ENCODE measurements around the gene DNAH10.

Gene DNAH10

GRCh38 chr12:123760267-123760938 lies 1.7 kb upstream of the DNAH10 start:
- no peak overlapping the region for H3K9ac ChIP-seq (ENCODE audit: low read depth in 1 of 2, low read length in 2 of 2)
- peaks cover 4 to 24% of the 10 kb centered on the region in 2 donors for H3K36me3 ChIP-seq (ENCODE audit: control insufficient read depth in 1 of 2, insufficient read depth in 2 of 2, low read length in 2 of 2)
- H3K27ac ChIP-seq (ENCODE audit: low read depth, low read length), result no peak overlapping the region
- H3K9me3 ChIP-seq (ENCODE audit: control insufficient read depth in 1 of 2, low read length in 2 of 2), result no peaks in the 10 kb centered on the region
- peaks cover 8 to 18% of the 10 kb centered on the region in 2 donors for H3K4me1 ChIP-seq (ENCODE audit: control insufficient read depth in 1 of 2, insufficient read depth in 2 of 2, low read length in 2 of 2)
- H3K27me3 ChIP-seq (ENCODE audit: control insufficient read depth in 1 of 2, insufficient read depth in 2 of 2, low read length in 2 of 2), result no peaks in the 10 kb centered on the region
- H3K4me3 ChIP-seq (ENCODE audit: low read depth in 1 of 2, low read length in 2 of 2), result no peak overlapping the region

DNA sequence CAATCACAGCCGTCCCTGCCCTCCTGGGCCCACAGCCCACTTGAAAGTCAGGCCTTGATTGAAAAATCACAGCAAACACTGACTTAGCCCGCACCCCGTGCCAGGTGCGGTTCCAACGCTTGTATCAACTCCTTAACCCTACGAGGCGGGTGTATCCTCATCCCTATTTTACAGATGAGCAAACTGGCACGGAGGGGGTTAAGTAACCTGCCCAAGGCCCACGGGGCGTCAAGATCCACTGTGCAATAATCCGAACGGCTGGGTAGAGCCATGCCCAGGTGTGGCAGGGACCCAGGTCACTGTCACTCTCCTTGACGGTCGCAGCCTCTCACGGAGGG lies 583 bp downstream of the DNAH10 start:
- no peak overlapping the region for H3K9ac ChIP-seq (ENCODE audit: low read depth in 1 of 2, low read length in 2 of 2)
- peaks cover 0 to 16% of the 10 kb centered on the region in 2 donors for H3K36me3 ChIP-seq (ENCODE audit: control insufficient read depth in 1 of 2, insufficient read depth in 2 of 2, low read length in 2 of 2)
- H3K9me3 ChIP-seq (ENCODE audit: control insufficient read depth in 1 of 2, low read length in 2 of 2), result no peaks in the 10 kb centered on the region
- H3K27ac ChIP-seq (ENCODE audit: low read depth, low read length), result no peak overlapping the region
- H3K4me3 ChIP-seq (ENCODE audit: low read depth in 1 of 2, low read length in 2 of 2), result peak overlapping the region; percentile 66 to 75
- no peaks in the 10 kb centered on the region for H3K27me3 ChIP-seq (ENCODE audit: control insufficient read depth in 1 of 2, insufficient read depth in 2 of 2, low read length in 2 of 2)
- peaks cover 8 to 18% of the 10 kb centered on the region in 2 donors for H3K4me1 ChIP-seq (ENCODE audit: control insufficient read depth in 1 of 2, insufficient read depth in 2 of 2, low read length in 2 of 2)

GRCh38 chr12:123763093-123763492 lies 992 bp downstream of the DNAH10 start:
- no peaks in the 10 kb centered on the region for H3K27me3 ChIP-seq (ENCODE audit: control insufficient read depth in 1 of 2, insufficient read depth in 2 of 2, low read length in 2 of 2)
- H3K36me3 ChIP-seq (ENCODE audit: control insufficient read depth in 1 of 2, insufficient read depth in 2 of 2, low read length in 2 of 2), result peaks cover 0 to 16% of the 10 kb centered on the region in 2 donors
- no peak overlapping the region for H3K27ac ChIP-seq (ENCODE audit: low read depth, low read length)
- peak overlapping the region; percentile 66 to 75 for H3K4me3 ChIP-seq (ENCODE audit: low read depth in 1 of 2, low read length in 2 of 2)
- no peaks in the 10 kb centered on the region for H3K9me3 ChIP-seq (ENCODE audit: control insufficient read depth in 1 of 2, low read length in 2 of 2)
- no peak overlapping the region for H3K9ac ChIP-seq (ENCODE audit: low read depth in 1 of 2, low read length in 2 of 2)
- peaks cover 8 to 18% of the 10 kb centered on the region in 2 donors for H3K4me1 ChIP-seq (ENCODE audit: control insufficient read depth in 1 of 2, insufficient read depth in 2 of 2, low read length in 2 of 2)

GRCh38 chr12:123764109-123764508 lies 2.0 kb downstream of the DNAH10 start:
- Histone ChIP-seq H3K36me3 (ENCODE audit: control insufficient read depth in 1 of 2, insufficient read depth in 2 of 2, low read length in 2 of 2) (peaks cover 0 to 7% of the 10 kb centered on the region in 2 donors), H3K4me1 (ENCODE audit: control insufficient read depth in 1 of 2, insufficient read depth in 2 of 2, low read length in 2 of 2) (peaks cover 8 to 18% of the 10 kb centered on the region in 2 donors), H3K9me3 (ENCODE audit: control insufficient read depth in 1 of 2, low read length in 2 of 2) (no peaks in the 10 kb centered on the region), H3K27ac (ENCODE audit: low read depth, low read length) (no peak overlapping the region), H3K9ac (ENCODE audit: low read depth in 1 of 2, low read length in 2 of 2) (no peak overlapping the region), H3K27me3 (ENCODE audit: control insufficient read depth in 1 of 2, insufficient read depth in 2 of 2, low read length in 2 of 2) (no peaks in the 10 kb centered on the region), H3K4me3 (ENCODE audit: low read depth in 1 of 2, low read length in 2 of 2) (no peak overlapping the region)

- H3K27me3 ChIP-seq (ENCODE audit: control insufficient read depth in 1 of 2, insufficient read depth in 2 of 2, low read length in 2 of 2), result no peaks in the 10 kb centered on the region
- H3K4me3 ChIP-seq (ENCODE audit: low read depth in 1 of 2, low read length in 2 of 2), result no peak overlapping the region
- H3K9me3 ChIP-seq (ENCODE audit: control insufficient read depth in 1 of 2, low read length in 2 of 2), result no peaks in the 10 kb centered on the region
- no peak overlapping the region for H3K27ac ChIP-seq (ENCODE audit: low read depth, low read length)
- no peaks in the 10 kb centered on the region for H3K36me3 ChIP-seq (ENCODE audit: control insufficient read depth in 1 of 2, insufficient read depth in 2 of 2, low read length in 2 of 2)
- H3K4me1 ChIP-seq (ENCODE audit: control insufficient read depth in 1 of 2, insufficient read depth in 2 of 2, low read length in 2 of 2), result peaks cover 8 to 18% of the 10 kb centered on the region in 2 donors
- H3K9ac ChIP-seq (ENCODE audit: low read depth in 1 of 2, low read length in 2 of 2), result no peak overlapping the region
Measured at GRCh38 chr12:123765504-123766035, 3.5 kb downstream of the DNAH10 start.

DNA sequence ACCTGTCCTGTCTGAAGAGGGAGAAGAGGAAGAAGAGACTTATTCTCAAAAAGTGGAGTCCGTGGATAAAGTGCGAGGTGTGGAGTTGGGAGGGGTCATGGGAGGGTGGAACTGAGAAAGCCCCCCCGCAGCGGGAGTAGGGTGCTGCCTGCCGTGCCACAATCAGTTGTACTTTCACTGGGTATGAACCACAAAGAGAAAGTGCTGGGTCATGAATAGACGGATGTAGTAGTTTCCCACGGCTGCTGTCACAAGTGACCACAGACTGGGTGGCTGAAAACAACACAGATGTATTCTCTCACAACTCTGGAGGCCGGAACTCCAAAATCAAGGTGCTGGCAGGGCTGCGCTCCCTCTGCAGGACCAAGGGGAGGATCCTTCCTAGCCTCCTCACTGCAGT lies 5.5 kb downstream of the DNAH10 start:
- H3K27me3 ChIP-seq (ENCODE audit: control insufficient read depth in 1 of 2, insufficient read depth in 2 of 2, low read length in 2 of 2), result no peaks in the 10 kb centered on the region
- no peak overlapping the region for H3K9ac ChIP-seq (ENCODE audit: low read depth in 1 of 2, low read length in 2 of 2)
- no peaks in the 10 kb centered on the region for H3K9me3 ChIP-seq (ENCODE audit: control insufficient read depth in 1 of 2, low read length in 2 of 2)
- peaks cover 0 to 7% of the 10 kb centered on the region in 2 donors for H3K4me1 ChIP-seq (ENCODE audit: control insufficient read depth in 1 of 2, insufficient read depth in 2 of 2, low read length in 2 of 2)
- no peaks in the 10 kb centered on the region for H3K36me3 ChIP-seq (ENCODE audit: control insufficient read depth in 1 of 2, insufficient read depth in 2 of 2, low read length in 2 of 2)
- no peak overlapping the region for H3K4me3 ChIP-seq (ENCODE audit: low read depth in 1 of 2, low read length in 2 of 2)
- H3K27ac ChIP-seq (ENCODE audit: low read depth, low read length), result no peak overlapping the region

- no peak overlapping the region for H3K4me3 ChIP-seq (ENCODE audit: low read depth in 1 of 2, low read length in 2 of 2)
- no peaks in the 10 kb centered on the region for H3K36me3 ChIP-seq (ENCODE audit: control insufficient read depth in 1 of 2, insufficient read depth in 2 of 2, low read length in 2 of 2)
- peaks cover 0 to 6% of the 10 kb centered on the region in 2 donors for H3K9me3 ChIP-seq (ENCODE audit: control insufficient read depth in 1 of 2, low read length in 2 of 2)
- H3K27ac ChIP-seq (ENCODE audit: low read depth, low read length), result no peak overlapping the region
- no peak overlapping the region for H3K9ac ChIP-seq (ENCODE audit: low read depth in 1 of 2, low read length in 2 of 2)
- H3K4me1 ChIP-seq (ENCODE audit: control insufficient read depth in 1 of 2, insufficient read depth in 2 of 2, low read length in 2 of 2), result no peaks in the 10 kb centered on the region
- H3K27me3 ChIP-seq (ENCODE audit: control insufficient read depth in 1 of 2, insufficient read depth in 2 of 2, low read length in 2 of 2), result no peaks in the 10 kb centered on the region
Measured at GRCh38 chr12:123771261-123771660, 9.2 kb downstream of the DNAH10 start.

DNA sequence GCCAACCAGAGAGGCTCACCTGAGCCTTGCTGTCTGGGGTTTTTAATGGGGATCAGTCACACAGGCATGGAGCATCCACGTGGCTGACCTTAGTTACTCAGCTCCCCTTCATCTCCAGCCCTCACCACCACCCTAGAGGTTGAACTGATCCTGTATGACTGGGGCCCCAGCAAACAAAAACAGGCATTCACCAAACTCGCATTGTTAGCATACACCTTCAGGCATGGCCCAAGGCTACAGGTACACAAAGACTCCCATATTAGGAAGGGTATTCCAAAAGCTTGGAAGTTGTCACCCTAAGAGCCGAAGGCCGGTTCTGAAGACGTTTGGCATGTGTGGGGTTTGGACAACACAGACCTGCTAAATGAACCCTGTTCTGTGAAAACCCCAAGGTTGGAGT lies 10.0 kb downstream of the DNAH10 start:
- Histone ChIP-seq H3K4me1 (ENCODE audit: control insufficient read depth in 1 of 2, insufficient read depth in 2 of 2, low read length in 2 of 2) (no peaks in the 10 kb centered on the region), H3K9ac (ENCODE audit: low read depth in 1 of 2, low read length in 2 of 2) (no peak overlapping the region), H3K27ac (ENCODE audit: low read depth, low read length) (no peak overlapping the region), H3K36me3 (ENCODE audit: control insufficient read depth in 1 of 2, insufficient read depth in 2 of 2, low read length in 2 of 2) (no peaks in the 10 kb centered on the region), H3K27me3 (ENCODE audit: control insufficient read depth in 1 of 2, insufficient read depth in 2 of 2, low read length in 2 of 2) (no peaks in the 10 kb centered on the region), H3K9me3 (ENCODE audit: control insufficient read depth in 1 of 2, low read length in 2 of 2) (peaks cover 0 to 6% of the 10 kb centered on the region in 2 donors), H3K4me3 (ENCODE audit: low read depth in 1 of 2, low read length in 2 of 2) (no peak overlapping the region)

GRCh38 chr12:123773375-123773774 lies 11.3 kb downstream of the DNAH10 start:
- Histone ChIP-seq H3K27ac (ENCODE audit: low read depth, low read length) (no peak overlapping the region), H3K9ac (ENCODE audit: low read depth in 1 of 2, low read length in 2 of 2) (no peak overlapping the region), H3K27me3 (ENCODE audit: control insufficient read depth in 1 of 2, insufficient read depth in 2 of 2, low read length in 2 of 2) (no peaks in the 10 kb centered on the region), H3K36me3 (ENCODE audit: control insufficient read depth in 1 of 2, insufficient read depth in 2 of 2, low read length in 2 of 2) (no peaks in the 10 kb centered on the region), H3K4me1 (ENCODE audit: control insufficient read depth in 1 of 2, insufficient read depth in 2 of 2, low read length in 2 of 2) (no peaks in the 10 kb centered on the region), H3K4me3 (ENCODE audit: low read depth in 1 of 2, low read length in 2 of 2) (no peak overlapping the region), H3K9me3 (ENCODE audit: control insufficient read depth in 1 of 2, low read length in 2 of 2) (peaks cover 0 to 6% of the 10 kb centered on the region in 2 donors)

- Histone ChIP-seq H3K27ac (ENCODE audit: low read depth, low read length) (no peak overlapping the region), H3K9me3 (ENCODE audit: control insufficient read depth in 1 of 2, low read length in 2 of 2) (no peaks in the 10 kb centered on the region), H3K27me3 (ENCODE audit: control insufficient read depth in 1 of 2, insufficient read depth in 2 of 2, low read length in 2 of 2) (no peaks in the 10 kb centered on the region), H3K4me3 (ENCODE audit: low read depth in 1 of 2, low read length in 2 of 2) (no peak overlapping the region), H3K36me3 (ENCODE audit: control insufficient read depth in 1 of 2, insufficient read depth in 2 of 2, low read length in 2 of 2) (no peaks in the 10 kb centered on the region), H3K9ac (ENCODE audit: low read depth in 1 of 2, low read length in 2 of 2) (no peak overlapping the region), H3K4me1 (ENCODE audit: control insufficient read depth in 1 of 2, insufficient read depth in 2 of 2, low read length in 2 of 2) (no peaks in the 10 kb centered on the region)
Measured at GRCh38 chr12:123779551-123779950, 17.4 kb downstream of the DNAH10 start.

All from duodenal mucosa (tissue), 2 donors.